Trophoblast cell (in vitro differentiated cells and primary cell): Measurements from ENCODE around the gene FAM168A.

Experiments used
- DNase-seq, 2 donors: peaks; one replicate each; pipeline ENCODE4 v3.0.0-alpha.2; 2016
- H2AFZ ChIP-seq: 2 replicates; pipeline ENCODE4 v1.6.1; 2013; ENCODE audit warnings: low read length, moderate library complexity, mild to moderate bottlenecking; ENCODE audit not compliant: insufficient read depth, poor library complexity
- H2AK5ac ChIP-seq: 2 replicates; pipeline ENCODE4 v1.6.1; 2013; ENCODE audit warnings: mild to moderate bottlenecking, low read length
- H2BK120ac ChIP-seq: 2 replicates; pipeline ENCODE4 v1.6.1; 2013; ENCODE audit warnings: low read length, mild to moderate bottlenecking, moderate library complexity; ENCODE audit not compliant: insufficient read depth, poor library complexity
- H2BK12ac ChIP-seq: 2 replicates; pipeline ENCODE4 v1.6.1; 2013; ENCODE audit warnings: mild to moderate bottlenecking, low read length, moderate library complexity
- H2BK5ac ChIP-seq: 2 replicates; pipeline ENCODE4 v1.6.1; 2013; ENCODE audit warnings: low read length, low read depth, moderate library complexity, mild to moderate bottlenecking; ENCODE audit not compliant: poor library complexity
- H3K14ac ChIP-seq: 2 replicates; pipeline ENCODE4 v1.6.1; 2013; ENCODE audit warnings: mild to moderate bottlenecking, low read length
- H3K18ac ChIP-seq: 2 replicates; pipeline ENCODE4 v1.6.1; 2013; ENCODE audit warnings: mild to moderate bottlenecking, low read length
- H3K23ac ChIP-seq: 2 replicates; pipeline ENCODE4 v1.6.1; 2013; ENCODE audit warnings: low read length
- H3K27ac ChIP-seq: 2 replicates; pipeline ENCODE4 v1.5.1; 2013; ENCODE audit warnings: low read depth, mild to moderate bottlenecking, inconsistent platforms, low read length, moderate library complexity
- H3K27me3 ChIP-seq: 2 replicates; pipeline ENCODE4 v1.6.1; 2013; ENCODE audit warnings: inconsistent platforms, mild to moderate bottlenecking, low read length, moderate library complexity; ENCODE audit not compliant: insufficient read depth
- H3K36me3 ChIP-seq, 2 experiments: 1 replicate in 1 of 2; 2 replicates in 1 of 2; pipeline ENCODE4 v1.6.1; 2013; ENCODE audit warnings: low read length in 2 of 2, mild to moderate bottlenecking in 2 of 2, moderate library complexity in 1 of 2; ENCODE audit not compliant: insufficient read depth in 2 of 2, control insufficient read depth in 1 of 2
- H3K4ac ChIP-seq: 2 replicates; pipeline ENCODE4 v1.6.1; 2013; ENCODE audit warnings: low read depth, mild to moderate bottlenecking, low read length, moderate library complexity
- H3K4me1 ChIP-seq, 2 experiments: 1 replicate in 1 of 2; 2 replicates in 1 of 2; pipeline ENCODE4 v1.6.1; 2013; ENCODE audit warnings: low read length in 2 of 2, mild to moderate bottlenecking in 2 of 2, moderate library complexity in 1 of 2; ENCODE audit not compliant: insufficient read depth in 2 of 2, control insufficient read depth in 1 of 2
- H3K4me2 ChIP-seq: 2 replicates; pipeline ENCODE4 v1.6.1; 2013; ENCODE audit warnings: inconsistent platforms, mild to moderate bottlenecking, low read length, moderate library complexity
- H3K4me3 ChIP-seq: 2 replicates; pipeline ENCODE4 v1.5.1; 2013; ENCODE audit warnings: mild to moderate bottlenecking, low read depth, low read length, inconsistent platforms
- H3K79me1 ChIP-seq: one replicate; pipeline ENCODE4 v1.6.1; 2013; ENCODE audit warnings: low read length
- H3K79me2 ChIP-seq: 2 replicates; pipeline ENCODE4 v1.6.1; 2013; ENCODE audit warnings: low read length, mild to moderate bottlenecking; ENCODE audit not compliant: control insufficient read depth, insufficient read depth, poor library complexity
- H3K9ac ChIP-seq: 2 replicates; pipeline ENCODE4 v1.6.1; 2013; ENCODE audit warnings: mild to moderate bottlenecking, low read length
- H3K9me3 ChIP-seq: 2 replicates; pipeline ENCODE4 v1.6.1; 2013; ENCODE audit warnings: low read depth, mild to moderate bottlenecking, control low read depth, inconsistent platforms, low read length; ENCODE audit not compliant: insufficient read depth
- H4K12ac ChIP-seq: 2 replicates; pipeline ENCODE4 v1.6.1; 2013; ENCODE audit warnings: low read depth, mild to moderate bottlenecking, low read length, moderate library complexity
- H4K8ac ChIP-seq: 2 replicates; pipeline ENCODE4 v1.6.1; 2013; ENCODE audit warnings: low read depth, mild to moderate bottlenecking, low read length, moderate library complexity
- H4K91ac ChIP-seq: one replicate; pipeline ENCODE4 v1.6.1; 2013; ENCODE audit warnings: low read depth, mild to moderate bottlenecking, low read length, moderate library complexity
- WGBS: extraction: QIAGEN DNeasy Blood & Tissue Kit; methylation state at CpG from one replicate; pipeline ENCODE4 v1.1.7; 2013; ENCODE audit warnings: missing lambda C conversion rate; ENCODE audit not compliant: insufficient read length, insufficient coverage; ENCODE audit errors: extremely low coverage; 5-methylcytosine and 5-hydroxymethylcytosine counted together

The FAM168A gene

GRCh38 chr11:73416786-73417185, 181.1 kb downstream of the FAM168A start:
- Histone ChIP-seq H3K9me3 (no peaks in the 10 kb centered on the region), H4K8ac (no peak overlapping the region), H3K27ac (no peak overlapping the region), H3K36me3 (peaks cover 2 to 3% of the 10 kb centered on the region in 2 experiments), H4K91ac (no peak overlapping the region), H3K4me1 (peaks cover 8 to 9% of the 10 kb centered on the region in 2 experiments), H3K27me3 (no peaks in the 10 kb centered on the region), H3K4me2 (no peak overlapping the region), H3K79me2 (no peaks in the 10 kb centered on the region), H2BK120ac (no peak overlapping the region), H2BK5ac (no peak overlapping the region), H4K12ac (no peak overlapping the region), H3K9ac (no peak overlapping the region), H3K23ac (no peak overlapping the region), H2AFZ (no peak overlapping the region), H3K4ac (no peak overlapping the region), H2BK12ac (no peak overlapping the region), H3K18ac (no peak overlapping the region), H3K14ac (no peak overlapping the region), H2AK5ac (no peak overlapping the region), H3K79me1 (no peaks in the 10 kb centered on the region), H3K4me3 (no peak overlapping the region)
- DNase-seq, result no peak
- WGBS, result no CpG with 5 or more reads among the region's 2 CpGs

DNA sequence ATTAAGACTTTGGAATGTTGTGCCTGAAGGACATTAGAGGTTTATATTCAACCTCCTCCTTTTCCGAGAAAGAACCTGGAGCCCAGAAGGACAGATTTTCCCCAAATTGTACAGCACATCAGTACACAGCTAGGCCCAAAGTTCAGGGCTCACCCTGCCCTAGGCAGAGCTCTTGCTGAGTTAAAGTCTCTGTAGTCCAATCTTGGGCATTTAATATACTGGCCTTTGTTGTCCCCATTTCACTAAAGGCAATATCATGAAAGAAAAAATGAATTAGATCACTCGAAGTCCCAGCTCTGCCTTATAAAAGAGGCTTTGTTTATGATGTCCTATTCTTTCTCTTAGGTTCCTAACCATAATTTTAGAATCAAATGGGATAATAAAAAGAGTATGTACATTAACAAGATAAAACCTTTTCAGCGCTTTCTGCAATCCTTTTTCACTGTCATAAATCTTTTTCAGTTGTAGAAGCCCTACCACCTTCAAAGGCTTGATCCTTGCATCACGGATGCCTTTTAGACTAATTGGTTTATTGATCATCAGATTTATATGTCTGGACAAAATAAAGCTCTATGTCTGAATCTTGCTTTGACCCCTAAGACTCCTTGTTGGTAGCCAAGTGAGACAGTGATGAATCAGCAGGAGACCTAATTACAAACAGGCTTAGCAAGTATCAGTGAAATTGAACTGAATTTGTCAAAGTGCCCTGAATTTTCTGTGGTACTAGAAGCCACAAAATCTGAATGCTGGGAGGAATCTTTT, 181.9 kb downstream of the FAM168A start:
- Histone ChIP-seq H3K27ac (no peak overlapping the region), H3K9me3 (no peaks in the 10 kb centered on the region), H4K91ac (no peak overlapping the region), H2AK5ac (no peak overlapping the region), H2AFZ (no peak overlapping the region), H2BK12ac (no peak overlapping the region), H3K4me2 (no peak overlapping the region), H2BK5ac (no peak overlapping the region), H3K9ac (no peak overlapping the region), H3K14ac (no peak overlapping the region), H3K4me3 (no peak overlapping the region), H3K36me3 (peaks cover 3 to 4% of the 10 kb centered on the region in 2 experiments), H3K23ac (no peak overlapping the region), H3K4me1 (peaks cover 7 to 8% of the 10 kb centered on the region in 2 experiments), H3K79me2 (no peaks in the 10 kb centered on the region), H4K8ac (no peak overlapping the region), H3K27me3 (no peaks in the 10 kb centered on the region), H3K79me1 (no peaks in the 10 kb centered on the region), H2BK120ac (no peak overlapping the region), H3K18ac (no peak overlapping the region), H4K12ac (no peak overlapping the region), H3K4ac (no peak overlapping the region)
- no peak for DNase-seq
- no CpG with 5 or more reads among the region's 4 CpGs for WGBS

DNA sequence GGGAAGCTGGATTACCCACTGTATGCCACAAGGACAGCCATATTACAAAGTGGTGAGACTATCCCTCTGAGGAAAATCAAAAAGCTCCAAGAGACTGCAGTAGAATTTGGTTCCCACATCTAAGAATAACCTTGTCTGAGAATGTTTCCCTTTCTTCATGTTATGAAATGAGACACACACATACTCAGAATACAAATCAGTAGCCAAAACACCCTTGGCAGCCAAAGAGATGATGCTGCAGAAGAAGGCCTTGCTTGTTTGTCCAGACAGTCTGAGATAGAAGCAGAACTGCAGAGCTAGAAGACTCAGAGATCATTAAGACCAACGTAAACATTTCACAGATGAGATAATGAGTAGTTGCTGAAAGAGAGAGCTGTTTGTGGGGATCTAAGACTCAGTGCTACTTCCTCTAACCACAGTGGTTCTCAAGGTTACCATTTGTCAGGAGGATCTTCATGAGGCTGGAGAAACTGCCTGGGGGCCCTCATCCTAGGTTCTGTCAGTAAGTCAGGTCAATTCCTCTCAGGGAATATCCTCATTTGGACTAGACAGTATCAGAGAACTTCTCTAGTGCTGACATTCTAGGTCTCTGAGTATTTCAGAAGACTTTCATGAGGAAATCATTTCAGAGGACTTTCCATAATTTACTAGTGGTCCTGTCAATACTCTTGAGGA, 182.8 kb downstream of the FAM168A start:
- WGBS, result no CpG with 5 or more reads among the region's 1 CpG
- no peak overlapping the region for H4K8ac ChIP-seq

DNA sequence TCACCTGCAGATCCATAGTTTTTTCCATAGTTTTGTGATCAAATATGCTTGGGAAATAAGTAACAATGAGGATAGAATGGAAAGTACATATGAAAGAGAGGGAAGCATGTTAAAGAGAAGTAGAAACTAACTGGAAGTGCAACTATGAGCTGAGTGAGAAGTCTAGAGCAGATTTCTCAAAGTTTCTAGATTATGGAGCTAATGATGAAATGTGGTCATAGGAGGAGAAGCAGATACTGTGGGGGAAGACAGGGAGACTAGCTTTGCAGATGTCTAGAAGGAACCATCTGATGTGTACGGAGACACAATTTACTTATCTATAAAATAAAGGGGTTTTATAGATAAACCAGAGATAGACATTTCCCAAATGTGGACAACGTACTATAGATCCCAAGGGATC, 184.7 kb downstream of the FAM168A start:
- Histone ChIP-seq H2BK12ac (no peak overlapping the region), H3K4me1 (peaks cover 7 to 8% of the 10 kb centered on the region in 2 experiments), H3K4ac (no peak overlapping the region), H3K4me2 (no peak overlapping the region), H2BK120ac (no peak overlapping the region), H3K23ac (no peak overlapping the region), H4K91ac (no peak overlapping the region), H3K79me2 (no peaks in the 10 kb centered on the region), H3K36me3 (peaks cover 6 to 12% of the 10 kb centered on the region in 2 experiments), H2BK5ac (no peak overlapping the region), H3K14ac (no peak overlapping the region), H3K27me3 (no peaks in the 10 kb centered on the region), H2AK5ac (no peak overlapping the region), H3K9me3 (peaks cover 2% of the 10 kb centered on the region), H4K8ac (no peak overlapping the region), H3K27ac (no peak overlapping the region), H4K12ac (no peak overlapping the region), H3K9ac (no peak overlapping the region), H3K79me1 (no peaks in the 10 kb centered on the region), H3K4me3 (no peak overlapping the region), H2AFZ (no peak overlapping the region), H3K18ac (no peak overlapping the region)
- DNase-seq, result no peak
- no CpG with 5 or more reads among the region's 2 CpGs for WGBS

More for the DNA sequence above, 182.8 kb downstream of the FAM168A start:
- Histone ChIP-seq H3K9ac (no peak overlapping the region), H3K79me2 (no peaks in the 10 kb centered on the region), H3K27ac (no peak overlapping the region), H2AK5ac (no peak overlapping the region), H3K4me2 (no peak overlapping the region), H4K12ac (no peak overlapping the region), H3K18ac (no peak overlapping the region), H3K14ac (no peak overlapping the region), H3K4me3 (no peak overlapping the region), H2BK5ac (no peak overlapping the region), H3K4me1 (peaks cover 7 to 8% of the 10 kb centered on the region in 2 experiments), H3K27me3 (no peaks in the 10 kb centered on the region), H2AFZ (no peak overlapping the region), H2BK12ac (no peak overlapping the region), H3K9me3 (no peaks in the 10 kb centered on the region), H2BK120ac (no peak overlapping the region), H3K4ac (no peak overlapping the region), H3K79me1 (no peaks in the 10 kb centered on the region), H4K91ac (no peak overlapping the region), H3K36me3 (peaks cover 3 to 4% of the 10 kb centered on the region in 2 experiments), H3K23ac (no peak overlapping the region)
- peak in 1 of 2 donors; percentile 21 for DNase-seq
